HepG2 (cell line): ENCODE results near the gene ASTE1. TPM values are rescaled to one million over a fixed set of nuclear protein-coding genes. Genes with fewer than 3 reads are reported as not detected.

ENCODE experiments used
- ATAC-seq: fragments of 200-7000 bp; cut with Tn5 transposase; 3 replicates; pipeline ENCODE4 v1.9.1; 2020; ENCODE audit warnings: mild to moderate bottlenecking, moderate library complexity
- Bru-seq: library from RNA; stranded (reverse); fragments of 400-500 nt; gene quantifications from one replicate; lab custom pipeline; 2021; lab: Mats Ljungman, UMichigan
- BruChase-seq, 2 experiments: library from RNA; stranded (reverse); fragments of 400-500 nt; gene quantifications; one replicate each; lab custom pipeline; 2021; lab: Mats Ljungman, UMichigan
- BruUV-seq: library from RNA; stranded (reverse); fragments of 400-500 nt; replicated peaks from 2 replicates; lab custom pipeline; 2021; lab: Mats Ljungman, UMichigan
- CTCF ChIA-PET: fragments of 300-600 bp; formaldehyde crosslinking; extraction: SDS; loops from one replicate; lab custom pipeline; 2021; ENCODE audit warnings: low total read pairs, inconsistent platforms, low intra/inter-chr PET ratio; lab: Yijun Ruan, JAX
- POLR2A ChIA-PET: fragments of 350-600 bp; sonication (Branson Sonifier 250); formaldehyde crosslinking; loops from one replicate; lab custom pipeline; 2020; ENCODE audit warnings: antibody characterized with exemption, inconsistent platforms; lab: Yijun Ruan, JAX
- DNase-seq: peaks from one replicate; pipeline ENCODE4 v3.0.0-alpha.2; 2015; ENCODE audit warnings: low spot score
- FAIRE-seq: peaks from 3 replicates; lab custom pipeline; 2011; peaks lifted over from hg19 to GRCh38; lab: Jason Lieb, UNC
- H2AFZ ChIP-seq: one replicate; pipeline ENCODE4 v1.6.1; 2011; ENCODE audit warnings: low read length, inconsistent platforms
- H3K27ac ChIP-seq: fragments of 300-600 bp; 3 replicates; pipeline ENCODE4 v1.8.0; 2011; ENCODE audit warnings: mixed run types, mild to moderate bottlenecking, mixed read lengths, low read length, inconsistent platforms; ENCODE audit not compliant: insufficient read depth; ENCODE audit errors: extremely low read length
- H3K27me3 ChIP-seq, 2 experiments: fragments of 200-600 bp in 1 of 2; 2 replicates in 1 of 2; 3 replicates in 1 of 2; pipeline versions ENCODE4 v1.6.0 to v1.8.0; 2011; ENCODE audit warnings: low read length in 2 of 2, mild to moderate bottlenecking in 2 of 2, moderate library complexity in 2 of 2, inconsistent platforms in 1 of 2; ENCODE audit not compliant: insufficient read depth in 2 of 2, control insufficient read depth in 1 of 2
- H3K36me3 ChIP-seq, 2 experiments: fragments of 200-600 bp in 1 of 2; replicated peaks in 1 of 2; 2 replicates in 1 of 2; 3 replicates in 1 of 2; pipeline versions ENCODE4 v1.5.1 to v1.8.0; 2011; ENCODE audit warnings: low read length in 2 of 2, inconsistent platforms in 1 of 2; ENCODE audit not compliant: insufficient read depth in 2 of 2, control insufficient read depth in 1 of 2
- H3K4me1 ChIP-seq: 2 replicates; pipeline ENCODE4 v1.5.1; 2012; ENCODE audit warnings: low read length, inconsistent platforms; ENCODE audit not compliant: insufficient read depth
- H3K4me2 ChIP-seq: 2 replicates; pipeline ENCODE4 v1.6.0; 2011; ENCODE audit warnings: low read depth, low read length, inconsistent platforms
- H3K4me3 ChIP-seq, 3 experiments: fragments of 200-600 bp in 1 of 3; sonication (generic), shearing (Covaris generic) in 1 of 3; replicated peaks in 1 of 3; 2 replicates each; pipeline ENCODE4 v1.5.1; 2011 to 2016; ENCODE audit warnings: low read length in 3 of 3, inconsistent platforms in 2 of 3, low read depth in 2 of 3, mild to moderate bottlenecking in 2 of 3, control low read depth in 1 of 3, mixed read lengths in 1 of 3; ENCODE audit not compliant: insufficient read depth in 1 of 3
- H3K79me2 ChIP-seq: one replicate; pipeline ENCODE4 v1.6.1; 2011; ENCODE audit warnings: low read length, inconsistent platforms; ENCODE audit not compliant: insufficient read depth
- H3K9ac ChIP-seq: 2 replicates; pipeline ENCODE4 v1.6.0; 2011; ENCODE audit warnings: mild to moderate bottlenecking, low read depth, low read length, inconsistent platforms; ENCODE audit not compliant: insufficient read depth
- H3K9me3 ChIP-seq: 2 replicates; pipeline ENCODE4 v1.5.1; 2012; ENCODE audit warnings: mild to moderate bottlenecking, low read length
- H4K20me1 ChIP-seq: 2 replicates; pipeline ENCODE4 v1.6.0; 2011; ENCODE audit warnings: inconsistent platforms, mild to moderate bottlenecking, low read length, moderate library complexity; ENCODE audit not compliant: insufficient read depth
- FOXP1 ChIP-seq, 2 experiments: fragments of 450-650 bp in 1 of 2; IDR thresholded peaks; 2 replicates each; pipeline ENCODE4 v1.6.1; 2017 to 2018; ENCODE audit warnings: antibody characterized with exemption in 1 of 2
- ZNF335 ChIP-seq: sonication (generic); formaldehyde crosslinking; IDR thresholded peaks from 2 replicates; pipeline ENCODE4 v1.4.0; 2020; ENCODE audit warnings: missing genetic modification reagents
- ZNF337 ChIP-seq: sonication (generic); formaldehyde crosslinking; IDR thresholded peaks from 2 replicates; pipeline ENCODE4 v1.5.1; 2020; ENCODE audit warnings: missing genetic modification reagents, low read depth, mild to moderate bottlenecking, borderline replicate concordance
- ZNF678 ChIP-seq: sonication (generic); formaldehyde crosslinking; IDR thresholded peaks from 2 replicates; pipeline ENCODE4 v1.4.0; 2020; ENCODE audit warnings: mild to moderate bottlenecking, missing genetic modification reagents
- ZNF776 ChIP-seq: sonication (generic); formaldehyde crosslinking; IDR thresholded peaks from 2 replicates; pipeline ENCODE4 v1.4.0; 2020; ENCODE audit warnings: mild to moderate bottlenecking, missing genetic modification reagents
- WGBS: methylation state at CpG from one replicate; pipeline ENCODE4 v1.1.6; 2017; ENCODE audit warnings: low lambda C conversion rate; 5-methylcytosine and 5-hydroxymethylcytosine counted together
- in situ Hi-C: cut with HindIII; loops from 2 replicates; pipeline ENCODE4 v1.10.0; 2017; ENCODE audit warnings: low pct_unique_long_range_greater_than_20kb; ENCODE audit not compliant: extremely low pct_ligation_motif_present
- intact Hi-C: fragments of 100-400 bp; cut with micrococcal nuclease; formaldehyde crosslinking; loops from one replicate; pipeline ENCODE4 v1.10.0; 2022; ENCODE audit not compliant: unreplicated experiment
- long read RNA-seq, 2 experiments: library from RNA in 1 of 2; library from polyadenylated mRNA in 1 of 2; stranded (forward) in 1 of 2; unstranded in 1 of 2; transcript quantifications; one replicate each; pipeline ENCODE4 v2.0.0, GENCODE V29; 2019 to 2022
- polyA minus RNA-seq, 3 experiments: library from RNA; depleted of rRNA, polyadenylated mRNA; stranded (reverse); fragments of >200 nt; gene quantifications; 2 replicates each; pipeline ENCODE4 v1.2.3, GENCODE V29; 2011; ENCODE audit warnings: low replicate concordance in 1 of 3
- polyA plus RNA-seq, 8 experiments: library from polyadenylated mRNA; depleted of rRNA in 3 of 8; stranded (reverse) in 7 of 8; unstranded in 1 of 8; fragments of >200 nt; fragmentation: Illumina TruSeq in 4 of 8; extraction: Trizol in 4 of 8; gene quantifications; 2 replicates each; pipeline versions ENCODE4 v1.2.1 to v1.2.3, GENCODE V29; 2011 to 2016; ENCODE audit warnings: low read depth in 4 of 8, missing spikeins in 1 of 8, mixed read lengths in 1 of 8; ENCODE audit not compliant: insufficient read depth in 1 of 8
- total RNA-seq, 5 experiments: library from RNA; depleted of rRNA; stranded (reverse); fragments of >200 nt; fragmentation: Illumina TruSeq; extraction: Trizol; gene quantifications; 2 replicates each; pipeline ENCODE4 v1.2.3, GENCODE V29; 2016; ENCODE audit warnings: low read depth in 1 of 5
- TF ChIP-seq, protein P1 (sequence below): sonication (generic); formaldehyde crosslinking; IDR thresholded peaks from 2 replicates; pipeline ENCODE4 v1.9.0; 2021; ENCODE audit warnings: mild to moderate bottlenecking, missing genetic modification reagents
- TF ChIP-seq, protein P2 (sequence below): sonication (generic); formaldehyde crosslinking; IDR thresholded peaks from 2 replicates; pipeline ENCODE4 v1.4.0; 2020; ENCODE audit warnings: missing genetic modification reagents

Gene ASTE1
- total RNA-seq (2016; rRNA removed; fragmentation: Illumina TruSeq; extraction: Trizol) (7.9 and 10.5 TPM in 2 replicates), polyA plus RNA-seq (2011; rRNA removed) (4.0 and 4.7 TPM in 2 replicates), polyA minus RNA-seq (2011; rRNA and poly(A)+ RNA removed; ENCODE audit: low replicate concordance) (10.8 and 15.6 TPM in 2 replicates), Bru-seq, nascent RNA (percentile 71 among the genes with signal in this experiment), BruChase-seq, experiment 1, labeled RNA remaining after a 6-hour chase (percentile 40 among the genes with signal in this experiment), BruChase-seq, experiment 2, labeled RNA remaining after a 2-hour chase (percentile 56 among the genes with signal in this experiment)
- 1.8 and 2.2 TPM in 2 replicates for total RNA-seq (2016; cell fraction: cytosol; rRNA removed; fragmentation: Illumina TruSeq; extraction: Trizol; ENCODE audit: low read depth)
- 8.1 and 10.2 TPM in 2 replicates for total RNA-seq (2016; cell fraction: insoluble cytoplasmic fraction; rRNA removed; fragmentation: Illumina TruSeq; extraction: Trizol)
- 4.4 TPM in 2 replicates for total RNA-seq (2016; cell fraction: membrane; rRNA removed; fragmentation: Illumina TruSeq; extraction: Trizol)
- 13.7 and 13.8 TPM in 2 replicates for total RNA-seq (2016; cell fraction: nucleus; rRNA removed; fragmentation: Illumina TruSeq; extraction: Trizol)
- polyA plus RNA-seq (2011; cell fraction: cytosol; rRNA removed), result 2.1 and 3.6 TPM in 2 replicates
- 3.7 and 4.4 TPM in 2 replicates for polyA plus RNA-seq (2011; cell fraction: nucleus; rRNA removed)
- polyA plus RNA-seq (2012), result 2.9 and 4.1 TPM in 2 replicates
- 0.62 and 1.4 TPM in 2 replicates for polyA plus RNA-seq (2016; cell fraction: cytosol; fragmentation: Illumina TruSeq; extraction: Trizol; ENCODE audit: low read depth)
- 7.2 and 7.5 TPM in 2 replicates for polyA plus RNA-seq (2016; cell fraction: insoluble cytoplasmic fraction; fragmentation: Illumina TruSeq; extraction: Trizol; ENCODE audit: low read depth)
- polyA plus RNA-seq (2016; cell fraction: membrane; fragmentation: Illumina TruSeq; extraction: Trizol; ENCODE audit: low read depth), result 0.92 and 2.1 TPM in 2 replicates
- 5.3 and 5.6 TPM in 2 replicates for polyA plus RNA-seq (2016; cell fraction: nucleus; fragmentation: Illumina TruSeq; extraction: Trizol; ENCODE audit: insufficient read depth, low read depth)
- 2.8 and 2.9 TPM in 2 replicates for polyA minus RNA-seq (2011; cell fraction: cytosol; rRNA and poly(A)+ RNA removed)
- polyA minus RNA-seq (2011; cell fraction: nucleus; rRNA and poly(A)+ RNA removed), result 23.7 and 28.5 TPM in 2 replicates
- long read RNA-seq, experiment 1, partial matches to known transcripts, result 0 of 8 reads
- long read RNA-seq, experiment 1, other reads (novel, unspliced or antisense), result 5 of 8 reads
- long read RNA-seq, experiment 2, partial matches to known transcripts, result 2 of 8 reads
- long read RNA-seq, experiment 2, other reads (novel, unspliced or antisense), result 4 of 8 reads

DNA sequence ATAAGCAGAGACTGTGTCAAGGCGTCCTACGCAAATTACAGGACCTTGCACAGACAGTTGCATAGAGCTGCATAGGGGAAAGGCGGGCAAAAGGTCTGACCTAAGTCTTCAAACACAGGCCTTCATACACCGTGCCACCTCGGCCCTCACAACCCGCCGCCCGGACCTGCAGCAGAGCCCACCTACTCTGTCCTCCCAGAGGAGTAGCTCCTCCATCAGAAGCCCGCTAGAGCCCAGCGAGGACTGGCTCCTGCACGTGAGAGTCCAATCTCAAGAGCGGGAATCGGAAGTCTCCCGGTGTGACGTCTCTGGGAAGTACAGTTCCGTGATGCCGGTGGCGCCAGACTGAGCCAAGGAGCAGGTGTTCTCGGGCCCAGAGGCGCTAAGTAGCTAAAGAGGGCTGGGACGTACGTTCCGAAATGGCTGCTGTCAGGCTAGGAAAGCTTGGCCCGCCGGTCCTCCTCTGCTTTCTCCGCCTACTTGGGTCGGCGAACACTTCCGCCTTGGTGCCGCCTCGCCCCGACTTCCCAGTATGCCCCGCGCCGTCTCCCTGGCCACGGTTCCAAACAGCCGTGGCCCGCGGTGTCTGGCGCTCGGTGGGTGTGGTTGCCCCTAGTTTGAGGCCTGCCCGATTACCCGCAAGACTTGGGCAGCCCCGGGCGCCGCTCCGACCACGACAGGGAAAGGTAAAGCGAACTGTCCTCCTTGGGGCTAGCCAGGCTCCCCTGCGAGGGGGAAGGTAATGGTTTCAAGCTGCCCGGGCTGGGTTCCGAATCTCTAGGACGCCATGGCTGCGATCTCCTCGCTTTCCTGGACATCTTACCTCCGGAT lies at the start of gene ASTE1, which contains the start of gene NEK11:
ASTE1 (minus strand) TSS at position 505 of the 831 bp plus-strand sequence. CDS start 1,519 bp downstream, outside the sequence.
NEK11 (plus strand) TSS at position 557 of the 831 bp plus-strand sequence. CDS start 2,832 bp downstream, outside the sequence.
- Histone ChIP-seq H4K20me1 (no peaks in the 10 kb centered on the region), H2AFZ (peak within 1 kb of the TSS; percentile 97), H3K4me3 (peak within 1 kb of the TSS; percentile 67 to 86 (median 81)), H3K27me3 (no peaks in the 10 kb centered on the region), H3K9ac (peak within 1 kb of the TSS; percentile 84), H3K36me3 (no peaks in the 10 kb centered on the region; a peak in 1 of 5 replicates), H3K9me3 (no peaks in the 10 kb centered on the region), H3K27ac (peak within 1 kb of the TSS; percentile 82), H3K4me2 (peak within 1 kb of the TSS; percentile 76), H3K4me1 (peaks cover 20% of the 10 kb centered on the region), H3K79me2 (no peaks in the 10 kb centered on the region)
- TSS peak; percentile 78 for BruUV-seq
- ATAC-seq, result peak; percentile 99
- in situ Hi-C loops (loop anchor here (25.0 kb wide), 2 partner anchors 461 to 986 kb away; no protein-coding TSS in a partner anchor), intact Hi-C loops (no loop called here)
- peak; percentile 55 for FAIRE-seq
- under 1% methylated on average over 22 of the region's 56 CpGs for WGBS
- ChIA-PET POLR2A (interaction anchor here (0.9 to 2.0 kb wide), 5 partner anchors 10 to 1003 kb away, joined by 3 to 14 read pairs (median 3); partner anchors contain the start of genes ATP2C1 and NUDT16), CTCF (no interaction called here)
- peak; percentile 70 for DNase-seq
- TF ChIP-seq, protein P1, sequence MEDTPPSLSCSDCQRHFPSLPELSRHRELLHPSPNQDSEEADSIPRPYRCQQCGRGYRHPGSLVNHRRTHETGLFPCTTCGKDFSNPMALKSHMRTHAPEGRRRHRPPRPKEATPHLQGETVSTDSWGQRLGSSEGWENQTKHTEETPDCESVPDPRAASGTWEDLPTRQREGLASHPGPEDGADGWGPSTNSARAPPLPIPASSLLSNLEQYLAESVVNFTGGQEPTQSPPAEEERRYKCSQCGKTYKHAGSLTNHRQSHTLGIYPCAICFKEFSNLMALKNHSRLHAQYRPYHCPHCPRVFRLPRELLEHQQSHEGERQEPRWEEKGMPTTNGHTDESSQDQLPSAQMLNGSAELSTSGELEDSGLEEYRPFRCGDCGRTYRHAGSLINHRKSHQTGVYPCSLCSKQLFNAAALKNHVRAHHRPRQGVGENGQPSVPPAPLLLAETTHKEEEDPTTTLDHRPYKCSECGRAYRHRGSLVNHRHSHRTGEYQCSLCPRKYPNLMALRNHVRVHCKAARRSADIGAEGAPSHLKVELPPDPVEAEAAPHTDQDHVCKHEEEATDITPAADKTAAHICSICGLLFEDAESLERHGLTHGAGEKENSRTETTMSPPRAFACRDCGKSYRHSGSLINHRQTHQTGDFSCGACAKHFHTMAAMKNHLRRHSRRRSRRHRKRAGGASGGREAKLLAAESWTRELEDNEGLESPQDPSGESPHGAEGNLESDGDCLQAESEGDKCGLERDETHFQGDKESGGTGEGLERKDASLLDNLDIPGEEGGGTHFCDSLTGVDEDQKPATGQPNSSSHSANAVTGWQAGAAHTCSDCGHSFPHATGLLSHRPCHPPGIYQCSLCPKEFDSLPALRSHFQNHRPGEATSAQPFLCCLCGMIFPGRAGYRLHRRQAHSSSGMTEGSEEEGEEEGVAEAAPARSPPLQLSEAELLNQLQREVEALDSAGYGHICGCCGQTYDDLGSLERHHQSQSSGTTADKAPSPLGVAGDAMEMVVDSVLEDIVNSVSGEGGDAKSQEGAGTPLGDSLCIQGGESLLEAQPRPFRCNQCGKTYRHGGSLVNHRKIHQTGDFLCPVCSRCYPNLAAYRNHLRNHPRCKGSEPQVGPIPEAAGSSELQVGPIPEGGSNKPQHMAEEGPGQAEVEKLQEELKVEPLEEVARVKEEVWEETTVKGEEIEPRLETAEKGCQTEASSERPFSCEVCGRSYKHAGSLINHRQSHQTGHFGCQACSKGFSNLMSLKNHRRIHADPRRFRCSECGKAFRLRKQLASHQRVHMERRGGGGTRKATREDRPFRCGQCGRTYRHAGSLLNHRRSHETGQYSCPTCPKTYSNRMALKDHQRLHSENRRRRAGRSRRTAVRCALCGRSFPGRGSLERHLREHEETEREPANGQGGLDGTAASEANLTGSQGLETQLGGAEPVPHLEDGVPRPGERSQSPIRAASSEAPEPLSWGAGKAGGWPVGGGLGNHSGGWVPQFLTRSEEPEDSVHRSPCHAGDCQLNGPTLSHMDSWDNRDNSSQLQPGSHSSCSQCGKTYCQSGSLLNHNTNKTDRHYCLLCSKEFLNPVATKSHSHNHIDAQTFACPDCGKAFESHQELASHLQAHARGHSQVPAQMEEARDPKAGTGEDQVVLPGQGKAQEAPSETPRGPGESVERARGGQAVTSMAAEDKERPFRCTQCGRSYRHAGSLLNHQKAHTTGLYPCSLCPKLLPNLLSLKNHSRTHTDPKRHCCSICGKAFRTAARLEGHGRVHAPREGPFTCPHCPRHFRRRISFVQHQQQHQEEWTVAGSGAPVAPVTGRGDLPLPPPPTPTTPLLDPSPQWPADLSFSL (CRISPR knock-in tag), result no peak
- no peak for TF ChIP-seq ZNF337
- peak; percentile 42; the same call in 1 of the 2 replicates for TF ChIP-seq ZNF776
- TF ChIP-seq, protein P2, sequence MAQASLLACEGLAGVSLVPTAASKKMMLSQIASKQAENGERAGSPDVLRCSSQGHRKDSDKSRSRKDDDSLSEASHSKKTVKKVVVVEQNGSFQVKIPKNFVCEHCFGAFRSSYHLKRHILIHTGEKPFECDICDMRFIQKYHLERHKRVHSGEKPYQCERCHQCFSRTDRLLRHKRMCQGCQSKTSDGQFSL, result no peak
- TF ChIP-seq ZNF335, result 0 out of 2 replicates have a peak, but pooled peaks have one; percentile 36
- TF ChIP-seq FOXP1 (IDR thresholded peaks at IDR 0.05), result no peak
- no peak for TF ChIP-seq FOXP1 (CRISPR knock-in tag; IDR thresholded peaks at IDR 0.05)
- TF ChIP-seq ZNF678, result peak; percentile 76; the same call in 1 of the 2 replicates
